Right lobe of liver (tissue), 6 donors: ENCODE results near the gene DRD5. TPM values are rescaled to one million over a fixed set of nuclear protein-coding genes. Genes with fewer than 3 reads are reported as not detected.

ENCODE experiments used
- ATAC-seq, 4 donors: fragments of 200-7000 bp; cut with Tn5 transposase; one replicate each; pipeline ENCODE4 v1.9.1; 2020; ENCODE audit warnings: mild to moderate bottlenecking in 4 of 4, moderate library complexity in 4 of 4
- DNase-seq, 3 donors: peaks; one replicate each; pipeline ENCODE4 v3.0.0-alpha.2; 2020
- H3K27ac ChIP-seq, 3 donors: fragments of 200-600 bp; one replicate each; pipeline ENCODE4 v1.8.0; 2022
- H3K27me3 ChIP-seq, 2 donors: fragments of 200-600 bp; one replicate each; pipeline ENCODE4 v1.8.0; 2022
- H3K36me3 ChIP-seq, 4 donors: fragments of 200-600 bp; sonication (generic) in 1 of 4; one replicate each; pipeline versions ENCODE4 v1.5.1 to v1.8.0; 2017 to 2022; ENCODE audit warnings: control low read depth in 1 of 4
- H3K4me1 ChIP-seq, 4 donors: fragments of 200-600 bp; sonication (generic) in 1 of 4; one replicate each; pipeline versions ENCODE4 v1.5.1 to v1.8.0; 2017 to 2022; ENCODE audit warnings: control low read depth in 1 of 4
- H3K4me3 ChIP-seq, 3 donors: fragments of 200-600 bp; one replicate each; pipeline ENCODE4 v1.8.0; 2022
- H3K9me3 ChIP-seq, 4 donors: fragments of 200-600 bp; sonication (generic) in 1 of 4; one replicate each; pipeline versions ENCODE4 v1.5.1 to v1.8.0; 2017 to 2022; ENCODE audit warnings: control low read depth in 1 of 4
- POLR2A ChIP-seq: fragments of 450-650 bp; IDR thresholded peaks from one replicate; pipeline ENCODE4 v1.6.1; 2017; ENCODE audit warnings: antibody characterized with exemption, mild to moderate bottlenecking
- WGBS: methylation state at CpG from one replicate; pipeline ENCODE4 v1.1.6; 2018; ENCODE audit warnings: low coverage, low lambda C conversion rate; ENCODE audit not compliant: insufficient coverage; ENCODE audit errors: missing lambda C conversion rate; 5-methylcytosine and 5-hydroxymethylcytosine counted together
- intact Hi-C, 2 donors: fragments of 100-400 bp; cut with DNase I; formaldehyde crosslinking; loops; one replicate each; pipeline versions ENCODE4 v1.11.2 to v1.14.1; 2022
- small RNA-seq, 2 experiments: library from RNA; depleted of rRNA; stranded (forward); fragments of <200 nt; gene quantifications; one replicate each; pipeline ENCODE3, GENCODE V24; 2016
- total RNA-seq, 6 experiments: library from RNA; depleted of rRNA in 2 of 6; stranded (reverse); fragments of >200 nt in 2 of 6; fragmentation: NEBNext Ultra II Directional in 3 of 6; extraction: Animal tissue kit (Norgen Biotek cat#: 25700) in 3 of 6; gene quantifications; one replicate each; pipeline versions ENCODE4 v1.1.0 to v1.2.4, GENCODE V29; 2016 to 2023
- TF ChIP-seq, protein P1 (sequence below), 4 donors: fragments of 200-600 bp in 3 of 4; fragments of 450-650 bp in 1 of 4; IDR thresholded peaks; one replicate each; pipeline versions ENCODE4 v1.5.1 to v1.8.0; 2016 to 2022; ENCODE audit warnings: antibody characterized with exemption in 4 of 4, mild to moderate bottlenecking in 2 of 4
- donor health status: DM: no; HTN: yes; CAD: no.
- donor health status: DM: no; HTN: no; CAD: no.
- donor health status: DM: no; HTN: no; CAD: no.
- donor health status: DM: no; HTN: yes; CAD: no.
- donor health status: DM: no; HTN: yes; CAD: no.

DRD5 gene
- total RNA-seq, 6 experiments from 2014 or later: not detected

DNA sequence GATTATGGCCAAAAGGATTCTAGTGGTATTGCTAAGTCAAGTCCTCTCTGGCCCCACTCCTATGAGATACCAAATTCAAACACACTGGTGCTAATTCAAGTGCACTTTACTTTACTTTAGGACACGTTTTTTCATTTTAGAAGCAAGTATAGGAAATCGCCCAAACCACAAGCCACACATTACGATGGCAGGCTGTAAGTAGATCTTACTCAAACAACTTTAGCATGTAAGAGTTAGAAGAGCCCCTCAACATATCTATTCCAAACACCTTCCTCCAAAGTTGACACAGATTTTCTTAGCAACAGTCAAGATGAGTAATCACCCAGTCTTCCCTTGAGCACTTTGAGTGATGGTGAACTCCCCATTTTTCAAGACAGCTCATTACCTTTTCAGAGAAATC lies 43.6 kb downstream of the DRD5 start:
- no peak for ATAC-seq
- WGBS: 55% methylated on average over 2 of the region's 3 CpGs

DNA sequence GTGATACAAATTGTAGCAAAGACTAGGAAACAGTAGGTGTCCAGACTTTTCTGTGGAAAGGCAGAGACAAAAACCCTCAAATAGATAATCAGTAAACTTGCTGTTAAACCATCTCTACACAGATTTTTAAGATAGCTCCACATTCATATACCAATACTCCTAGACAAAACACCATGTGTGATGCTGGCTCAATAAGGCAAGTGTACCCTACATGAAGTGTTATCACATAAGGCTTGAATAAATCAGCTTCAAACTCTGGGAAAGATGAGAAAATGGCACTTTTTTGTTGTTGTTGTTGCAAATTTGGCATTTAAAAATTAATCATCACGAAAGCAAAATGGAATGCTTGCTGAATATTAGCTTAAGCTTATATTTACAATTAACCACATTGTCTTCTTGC lies 45.1 kb downstream of the DRD5 start:
- WGBS: 92% methylated on average over 1 of the region's 1 CpG
- TF ChIP-seq, protein P1, sequence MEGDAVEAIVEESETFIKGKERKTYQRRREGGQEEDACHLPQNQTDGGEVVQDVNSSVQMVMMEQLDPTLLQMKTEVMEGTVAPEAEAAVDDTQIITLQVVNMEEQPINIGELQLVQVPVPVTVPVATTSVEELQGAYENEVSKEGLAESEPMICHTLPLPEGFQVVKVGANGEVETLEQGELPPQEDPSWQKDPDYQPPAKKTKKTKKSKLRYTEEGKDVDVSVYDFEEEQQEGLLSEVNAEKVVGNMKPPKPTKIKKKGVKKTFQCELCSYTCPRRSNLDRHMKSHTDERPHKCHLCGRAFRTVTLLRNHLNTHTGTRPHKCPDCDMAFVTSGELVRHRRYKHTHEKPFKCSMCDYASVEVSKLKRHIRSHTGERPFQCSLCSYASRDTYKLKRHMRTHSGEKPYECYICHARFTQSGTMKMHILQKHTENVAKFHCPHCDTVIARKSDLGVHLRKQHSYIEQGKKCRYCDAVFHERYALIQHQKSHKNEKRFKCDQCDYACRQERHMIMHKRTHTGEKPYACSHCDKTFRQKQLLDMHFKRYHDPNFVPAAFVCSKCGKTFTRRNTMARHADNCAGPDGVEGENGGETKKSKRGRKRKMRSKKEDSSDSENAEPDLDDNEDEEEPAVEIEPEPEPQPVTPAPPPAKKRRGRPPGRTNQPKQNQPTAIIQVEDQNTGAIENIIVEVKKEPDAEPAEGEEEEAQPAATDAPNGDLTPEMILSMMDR (IDR thresholded peaks at IDR 0.05): no peak
- TF ChIP-seq POLR2A: no peak
- no peaks in the 10 kb centered on the region for H3K4me1 ChIP-seq

More for the DNA sequence above, 43.6 kb downstream of the DRD5 start:
- TF ChIP-seq, protein P1 (IDR thresholded peaks at IDR 0.05): no peak
- TF ChIP-seq POLR2A: no peak
- Histone ChIP-seq H3K4me3 (no peak overlapping the region), H3K9me3 (no peaks in the 10 kb centered on the region), H3K27me3 (no peaks in the 10 kb centered on the region), H3K27ac (no peak overlapping the region), H3K4me1 (no peaks in the 10 kb centered on the region), H3K36me3 (no peaks in the 10 kb centered on the region)
- no peak for DNase-seq
- intact Hi-C loops: no loop called here

GRCh38 chr4:9832640-9833039 lies 51.2 kb downstream of the DRD5 start:
- Histone ChIP-seq H3K9me3 (no peaks in the 10 kb centered on the region), H3K36me3 (peaks cover 0 to 2% (median 0%) of the 10 kb centered on the region in 4 donors), H3K4me1 (no peaks in the 10 kb centered on the region), H3K27me3 (no peaks in the 10 kb centered on the region), H3K27ac (no peak overlapping the region), H3K4me3 (no peak overlapping the region)
- intact Hi-C loops: no loop called here
- DNase-seq: no peak
- ATAC-seq: no peak
- WGBS: 89% methylated on average over 1 of the region's 2 CpGs
- TF ChIP-seq, protein P1 (IDR thresholded peaks at IDR 0.05): no peak
- TF ChIP-seq POLR2A: no peak

More for the DNA sequence above, 45.1 kb downstream of the DRD5 start:
- no peak for ATAC-seq
- Histone ChIP-seq H3K36me3 (no peaks in the 10 kb centered on the region), H3K27me3 (no peaks in the 10 kb centered on the region), H3K9me3 (no peaks in the 10 kb centered on the region), H3K4me3 (no peak overlapping the region), H3K27ac (no peak overlapping the region)
- intact Hi-C loops: no loop called here
- DNase-seq: no peak

DNA sequence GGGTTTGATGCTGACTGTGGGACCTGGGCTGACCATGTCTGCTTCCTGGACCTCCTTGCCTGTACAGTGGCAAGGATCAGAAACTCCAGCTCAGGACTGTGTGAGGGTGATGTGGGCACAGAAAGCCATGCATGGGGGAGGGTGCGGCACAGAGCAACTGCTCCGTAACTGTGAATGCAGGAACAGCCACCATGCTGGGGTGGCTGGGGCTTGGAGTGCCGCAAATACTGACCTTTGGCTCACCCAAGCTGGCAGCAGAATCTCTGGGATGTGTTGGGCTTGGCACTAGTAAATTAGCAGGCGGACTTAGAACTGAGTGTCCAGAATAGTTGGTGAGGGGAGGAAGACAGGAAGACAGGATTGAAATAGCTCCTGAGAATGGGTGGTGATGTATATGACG lies 52.0 kb downstream of the DRD5 start:
- no peaks in the 10 kb centered on the region for H3K27me3 ChIP-seq
- 94% methylated on average over 5 of the region's 5 CpGs for WGBS
- no peak overlapping the region for H3K27ac ChIP-seq
- H3K9me3 ChIP-seq: no peaks in the 10 kb centered on the region
- no peak for ATAC-seq
- no peak overlapping the region for H3K4me3 ChIP-seq
- peaks cover 0 to 2% (median 0%) of the 10 kb centered on the region in 4 donors for H3K36me3 ChIP-seq
- no peak for TF ChIP-seq POLR2A
- TF ChIP-seq, protein P1 (IDR thresholded peaks at IDR 0.05): no peak
- no peak for DNase-seq
- H3K4me1 ChIP-seq: no peaks in the 10 kb centered on the region
- intact Hi-C loops: no loop called here

Small RNA genes lying within 50 kb of the gene (small RNA-seq; reads per million reads assigned to genes)
- gene RNA5SP154: 0 reads per million in 2 experiments

Other genes starting within 250 kb of the DRD5 start
- 10 to 100 TPM; 16.1 to 25.0 (median 19.8) TPM for gene SLC2A9, start 239.9 kb downstream of the DRD5 start, total RNA-seq